H1 (cell line): ENCODE measurements around the gene SMG5. TPM values are rescaled to one million over a fixed set of nuclear protein-coding genes. Genes with fewer than 3 reads are reported as not detected.
A peak's percentile ranks its signal among the peaks of the same experiment; 100 is the strongest.

ENCODE experiments used
- ATF2 ChIP-seq: IDR thresholded peaks from 2 replicates; pipeline ENCODE4 v1.6.1; 2012; ENCODE audit warnings: low read length, inconsistent platforms
- BRCA1 ChIP-seq: IDR thresholded peaks from 2 replicates; pipeline ENCODE4 v1.6.1; 2012; ENCODE audit warnings: low read depth, low read length, improper control_type of control experiment
- CBX5 ChIP-seq: fragments of 300-800, 300-1000 bp; sonication (generic); IDR thresholded peaks from 2 replicates; pipeline ENCODE4 v1.7.1; 2016; ENCODE audit warnings: antibody characterized with exemption, low read length, low read depth
- CBX8 ChIP-seq: fragments of 300-800, 300-1000 bp; sonication (generic); IDR thresholded peaks from 2 replicates; pipeline ENCODE4 v1.7.1; 2016; ENCODE audit warnings: low read depth, low read length, borderline replicate concordance
- EGR1 ChIP-seq: IDR thresholded peaks from 2 replicates; pipeline ENCODE4 v1.6.1; 2011; ENCODE audit warnings: low read depth, low read length, borderline replicate concordance
- GABPA ChIP-seq: IDR thresholded peaks from 2 replicates; pipeline ENCODE4 v1.6.1; 2011; ENCODE audit warnings: mild to moderate bottlenecking, low read length, moderate library complexity, borderline replicate concordance; ENCODE audit not compliant: insufficient read depth
- HDAC2 ChIP-seq, 2 experiments: fragments of 300-600 bp in 1 of 2; sonication (generic) in 1 of 2; IDR thresholded peaks; 2 replicates each; pipeline ENCODE4 v1.6.1; 2011 to 2012; ENCODE audit warnings: low read depth in 2 of 2, low read length in 2 of 2, mild to moderate bottlenecking in 2 of 2, moderate library complexity in 2 of 2, borderline replicate concordance in 1 of 2, inconsistent platforms in 1 of 2
- JUN ChIP-seq: IDR thresholded peaks from 2 replicates; pipeline ENCODE4 v1.6.1; 2011; ENCODE audit warnings: low read depth, mild to moderate bottlenecking, improper control_type of control experiment, low read length
- MAFK ChIP-seq: IDR thresholded peaks from 2 replicates; pipeline ENCODE4 v1.6.1; 2012; ENCODE audit warnings: low read depth, mild to moderate bottlenecking, improper control_type of control experiment, low read length
- NRF1 ChIP-seq: IDR thresholded peaks from 2 replicates; pipeline ENCODE4 v1.6.1; 2011; ENCODE audit warnings: mild to moderate bottlenecking, low read depth, low read length, improper control_type of control experiment
- POU5F1 ChIP-seq: IDR thresholded peaks from 2 replicates; pipeline ENCODE4 v1.6.1; 2011; ENCODE audit warnings: low read depth, mild to moderate bottlenecking, low read length, moderate library complexity
- RNF2 ChIP-seq: fragments of 200-900, 300-1000 bp; sonication (generic); IDR thresholded peaks from 2 replicates; pipeline ENCODE4 v1.7.1; 2016; ENCODE audit warnings: borderline replicate concordance, low read depth, mild to moderate bottlenecking, antibody characterized with exemption, low read length; ENCODE audit not compliant: poor library complexity, severe bottlenecking; ENCODE audit errors: missing control alignments
- RXRA ChIP-seq: IDR thresholded peaks from 2 replicates; pipeline ENCODE4 v1.6.1; 2011; ENCODE audit warnings: low read depth, mild to moderate bottlenecking, low read length, moderate library complexity; ENCODE audit not compliant: insufficient read depth
- SUZ12 ChIP-seq: fragments of 200-600 bp; sonication (generic); IDR thresholded peaks from 2 replicates; pipeline ENCODE4 v1.6.1; 2012; ENCODE audit warnings: mild to moderate bottlenecking, inconsistent platforms, low read length, moderate library complexity, mixed read lengths
- TEAD4 ChIP-seq: IDR thresholded peaks from 2 replicates; pipeline ENCODE4 v1.6.1; 2012; ENCODE audit warnings: low read depth, low read length, inconsistent platforms, mixed read lengths
- ZNF274 ChIP-seq: IDR thresholded peaks from 2 replicates; pipeline ENCODE4 v1.7.0; 2012; ENCODE audit warnings: low read length, borderline replicate concordance; ENCODE audit errors: extremely low read depth
- polyA plus RNA-seq, 7 experiments: library from polyadenylated mRNA; depleted of rRNA in 3 of 7; stranded (reverse) in 5 of 7; unstranded in 2 of 7; fragments of >200 nt in 5 of 7; fragments of 200-250 nt in 2 of 7; gene quantifications; 1 replicate in 5 of 7; 2 replicates in 1 of 7; 4 replicates in 1 of 7; pipeline versions ENCODE4 v1.2.1 to v1.2.3, GENCODE V29; 2011 to 2013; ENCODE audit warnings: missing spikeins in 2 of 7, mixed read lengths in 2 of 7
- total RNA-seq: library from RNA; stranded (reverse); fragmentation: NEBNext Ultra II Directional; extraction: Animal tissue kit (Norgen Biotek cat#: 25700); gene quantifications from 2 replicates; pipeline ENCODE4 v1.2.1, GENCODE V29; 2021
- TF ChIP-seq, protein P1 (sequence below): IDR thresholded peaks from 2 replicates; pipeline ENCODE4 v1.6.1; 2011; ENCODE audit warnings: low read depth, mild to moderate bottlenecking, low read length; ENCODE audit not compliant: insufficient read depth
- TF ChIP-seq, protein P2 (sequence below): IDR thresholded peaks from 2 replicates; pipeline ENCODE4 v1.6.1; 2011; ENCODE audit warnings: low read length, improper control_type of control experiment
- TF ChIP-seq, protein P3 (sequence below): IDR thresholded peaks from 2 replicates; pipeline ENCODE4 v1.6.1; 2012; ENCODE audit warnings: inconsistent platforms

Gene SMG5
- total and polyA plus RNA-seq, 2 of the 8 experiments (the other 6 are each of a cell fraction or from before 2014, with no cell fraction given), result 32.7 to 98.0 TPM

DNA sequence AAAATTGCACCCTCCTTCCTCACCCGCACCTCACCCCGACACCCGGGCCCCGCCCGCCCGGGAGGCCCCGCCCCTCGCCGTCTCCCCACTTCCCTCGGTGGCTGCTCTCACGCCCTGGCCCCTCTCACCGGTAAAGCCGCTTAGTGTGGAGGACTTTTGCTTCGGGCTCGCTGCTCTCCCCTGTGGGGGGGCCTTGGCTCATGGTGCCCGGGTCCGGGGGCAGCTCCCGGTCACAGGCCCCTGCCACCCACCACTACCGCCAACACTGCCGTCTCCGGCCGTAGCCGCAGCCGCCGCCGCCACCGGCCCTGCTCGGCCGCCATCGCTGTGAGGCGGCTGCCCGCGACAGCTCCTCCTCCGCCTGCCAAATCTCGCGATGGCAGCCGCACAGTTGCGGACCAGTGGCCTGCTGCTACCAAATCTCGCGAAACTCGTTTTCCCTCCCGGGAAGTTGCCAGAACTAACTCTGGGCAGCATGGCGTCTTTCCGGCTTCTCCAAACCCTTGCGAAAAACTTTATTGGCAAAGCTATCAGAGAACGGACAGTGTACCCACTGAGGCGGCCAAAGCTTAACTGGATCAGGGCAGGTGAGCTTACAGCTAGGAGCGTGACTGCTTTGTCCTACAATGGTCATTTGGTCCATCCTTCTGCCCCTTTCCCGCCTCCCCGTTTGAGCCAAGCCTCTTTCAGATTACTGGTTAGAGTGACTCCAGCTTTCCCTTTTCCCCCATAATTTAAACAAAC, at the start of gene SMG5 (continued):
- TF ChIP-seq, protein P1, sequence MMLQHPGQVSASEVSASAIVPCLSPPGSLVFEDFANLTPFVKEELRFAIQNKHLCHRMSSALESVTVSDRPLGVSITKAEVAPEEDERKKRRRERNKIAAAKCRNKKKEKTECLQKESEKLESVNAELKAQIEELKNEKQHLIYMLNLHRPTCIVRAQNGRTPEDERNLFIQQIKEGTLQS, result peak; percentile 45; the same call in 1 of the 2 replicates
- TF ChIP-seq GABPA (peak; percentile 62; the same call in 1 of the 2 replicates), RNF2 (no peak), NRF1 (no peak), ATF2 (peak; percentile 90), EGR1 (no peak), POU5F1 (no peak), JUN (no peak), SUZ12 (no peak), BRCA1 (peak; percentile 99), CBX5 (no peak), HDAC2 (IDR thresholded peaks at IDR 0.05; ENCODE audit: borderline replicate concordance in 1 of 2, low read depth in 2 of 2, low read length in 2 of 2) (peak; percentile 64 to 73; a peak in 1 of 4 replicates), MAFK (no peak), CBX8 (no peak), RXRA (no peak), TEAD4 (0 out of 2 replicates have a peak, but pooled peaks have one; percentile 47), ZNF274 (no peak)
- TF ChIP-seq, protein P2, sequence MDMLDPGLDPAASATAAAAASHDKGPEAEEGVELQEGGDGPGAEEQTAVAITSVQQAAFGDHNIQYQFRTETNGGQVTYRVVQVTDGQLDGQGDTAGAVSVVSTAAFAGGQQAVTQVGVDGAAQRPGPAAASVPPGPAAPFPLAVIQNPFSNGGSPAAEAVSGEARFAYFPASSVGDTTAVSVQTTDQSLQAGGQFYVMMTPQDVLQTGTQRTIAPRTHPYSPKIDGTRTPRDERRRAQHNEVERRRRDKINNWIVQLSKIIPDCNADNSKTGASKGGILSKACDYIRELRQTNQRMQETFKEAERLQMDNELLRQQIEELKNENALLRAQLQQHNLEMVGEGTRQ, result no peak
- TF ChIP-seq, protein P3, sequence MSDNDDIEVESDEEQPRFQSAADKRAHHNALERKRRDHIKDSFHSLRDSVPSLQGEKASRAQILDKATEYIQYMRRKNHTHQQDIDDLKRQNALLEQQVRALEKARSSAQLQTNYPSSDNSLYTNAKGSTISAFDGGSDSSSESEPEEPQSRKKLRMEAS, result peak; percentile 85
